CD4-positive, alpha-beta T cell treated with Interleukin-4 for 4 hours (primary cell): ENCODE measurements around the gene PARD3B.
"Not testable (repeated sequence)": the region's sequence is repeated elsewhere in the genome, so short reads cannot be mapped to it uniquely, and the experiment has no call there.

Experiments used
- DNase-seq: peaks from one replicate; pipeline ENCODE4 v3.0.0-alpha.2; 2020

Gene PARD3B

GRCh38 chr2:204541637-204542036, 3.6 kb upstream of the PARD3B start:
- no peak for DNase-seq

- no peak for DNase-seq
Observed at GRCh38 chr2:204542982-204543608, 2.2 kb upstream of the PARD3B start.

- no peak for DNase-seq
Observed at GRCh38 chr2:204545861-204546735, 823 bp downstream of the PARD3B start.

GRCh38 chr2:204550751-204551511, 5.7 kb downstream of the PARD3B start:
- no peak for DNase-seq

GRCh38 chr2:204551512-204551863, 6.2 kb downstream of the PARD3B start:
- no peak for DNase-seq

GRCh38 chr2:204557604-204558003, 12.3 kb downstream of the PARD3B start:
- no peak for DNase-seq

GRCh38 chr2:204559358-204559757, 14.1 kb downstream of the PARD3B start:
- not testable (repeated sequence) for DNase-seq

- DNase-seq: no peak
Observed at GRCh38 chr2:204560902-204561301, 15.6 kb downstream of the PARD3B start.

GRCh38 chr2:204561771-204562170, 16.5 kb downstream of the PARD3B start:
- DNase-seq: no peak

- DNase-seq: no peak
Observed at GRCh38 chr2:204566439-204566838, 21.2 kb downstream of the PARD3B start.

- no peak for DNase-seq
Observed at GRCh38 chr2:204570421-204570820, 25.1 kb downstream of the PARD3B start.

GRCh38 chr2:204571041-204571440, 25.8 kb downstream of the PARD3B start:
- no peak for DNase-seq

GRCh38 chr2:204571911-204572310, 26.6 kb downstream of the PARD3B start:
- DNase-seq: no peak

GRCh38 chr2:204573221-204573620, 27.9 kb downstream of the PARD3B start:
- no peak for DNase-seq

GRCh38 chr2:204574486-204574885, 29.2 kb downstream of the PARD3B start:
- no peak for DNase-seq

GRCh38 chr2:204575463-204575862, 30.2 kb downstream of the PARD3B start:
- no peak for DNase-seq

- DNase-seq: no peak
Observed at GRCh38 chr2:204576362-204576979, 31.2 kb downstream of the PARD3B start.

GRCh38 chr2:204578928-204579598, 33.8 kb downstream of the PARD3B start:
- DNase-seq: no peak

GRCh38 chr2:204581946-204582345, 36.7 kb downstream of the PARD3B start:
- DNase-seq: no peak

- DNase-seq: no peak
Observed at GRCh38 chr2:204583773-204584172, 38.5 kb downstream of the PARD3B start.

GRCh38 chr2:204585930-204586329, 40.7 kb downstream of the PARD3B start:
- no peak for DNase-seq

GRCh38 chr2:204586444-204587180, 41.3 kb downstream of the PARD3B start:
- no peak for DNase-seq
